SKM-1 (cell line): Measurements from ENCODE around the gene TRIM51G.
"Not testable (repeated sequence)": the region's sequence is repeated elsewhere in the genome, so short reads cannot be mapped to it uniquely, and the experiment has no call there.

Source experiments
- DNase-seq: peaks from one replicate; lab custom pipeline; 2025; ENCODE audit not compliant: unreplicated experiment; lab: John Stamatoyannopoulos, UW

The TRIM51G gene

GRCh38 chr11:48983785-48984184 is at the start of gene TRIM51G:
Gene TRIM51G (minus strand): TSS chr11:48983885. CDS start chr11:48981695, 2,190 bp downstream.
- DNase-seq = not testable (repeated sequence)

GRCh38 chr11:49028523-49028922 is 44.8 kb upstream of the TRIM51G start, which contains the start of gene TRIM49B:
Gene TRIM49B (plus strand): TSS chr11:49028823. CDS start chr11:49031600, 2,777 bp downstream.
- not testable (repeated sequence) for DNase-seq

GRCh38 chr11:48968592-48968991 is 15.1 kb downstream of the TRIM51G start:
- DNase-seq = not testable (repeated sequence)

GRCh38 chr11:48955315-48956049 is 28.2 kb downstream of the TRIM51G start:
- DNase-seq = not testable (repeated sequence)

GRCh38 chr11:48945796-48946195 is 37.9 kb downstream of the TRIM51G start:
- not testable (repeated sequence) for DNase-seq
